ENCODE results near the gene GALNT16. TPM values are rescaled to one million over a fixed set of nuclear protein-coding genes. Genes with fewer than 3 reads are reported as not detected.

GALNT16 gene
- total RNA-seq, 1 experiment from 2014 or later, result 3.8 TPM

DNA sequence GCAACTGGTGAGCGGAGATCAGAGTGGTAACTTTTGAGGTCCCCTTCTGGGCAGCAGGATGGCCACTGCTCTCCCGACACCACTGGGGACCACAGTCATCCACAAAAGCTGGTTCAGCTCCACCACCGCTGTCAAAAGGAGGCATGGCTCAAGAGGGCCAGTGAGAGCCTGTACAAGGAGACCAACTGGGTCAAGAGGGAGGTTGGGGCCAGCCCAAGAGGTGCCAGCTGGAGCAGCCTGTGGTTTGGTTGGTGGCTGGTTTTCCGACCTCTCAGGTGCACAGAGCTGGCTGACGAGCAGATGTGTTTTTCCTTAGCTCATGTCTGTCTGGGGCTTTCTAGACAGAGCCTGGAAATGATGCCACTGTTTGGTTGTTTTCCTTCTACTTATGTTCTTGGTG, 78.0 kb downstream of the GALNT16 start:
- H3K9me3 ChIP-seq, result no peaks in the 10 kb centered on the region
- no peak overlapping the region for H3K4me3 ChIP-seq
- no peaks in the 10 kb centered on the region for H3K36me3 ChIP-seq
- DNase-seq, result no peak
- H3K27me3 ChIP-seq, result no peaks in the 10 kb centered on the region

- Histone ChIP-seq H3K36me3 (no peaks in the 10 kb centered on the region), H3K27me3 (no peaks in the 10 kb centered on the region), H3K9me3 (no peaks in the 10 kb centered on the region), H3K4me3 (no peak overlapping the region)
- no peak for DNase-seq
Observed at GRCh38 chr14:69339426-69339825, 79.5 kb downstream of the GALNT16 start.

DNA sequence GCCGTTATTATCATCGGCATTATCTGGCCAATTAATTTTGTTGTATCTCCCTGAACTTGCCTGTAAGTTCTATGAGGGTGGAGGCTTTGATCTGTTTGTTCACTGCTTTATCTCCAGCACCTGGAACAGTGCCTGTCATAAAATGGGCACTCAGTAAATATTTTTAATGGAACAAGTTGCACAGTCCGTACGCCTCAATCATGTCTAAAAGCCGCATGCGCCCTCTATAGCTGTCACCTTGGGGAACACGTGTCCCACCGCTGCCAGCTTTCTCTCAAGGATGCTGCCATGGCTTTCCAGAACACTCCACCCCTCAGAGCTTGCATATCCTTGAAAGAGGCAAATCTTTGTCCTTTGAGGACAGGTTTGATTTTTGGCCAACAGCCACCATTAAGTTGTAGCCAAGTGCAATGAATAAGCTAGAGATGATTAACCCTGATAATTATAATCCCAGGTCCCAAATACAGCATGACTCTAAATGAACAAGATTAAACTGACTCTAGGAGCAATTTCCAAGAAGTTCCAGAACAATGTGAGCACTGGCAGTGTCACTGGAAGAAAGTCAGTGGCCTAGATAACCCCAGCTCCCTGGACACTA, 83.1 kb downstream of the GALNT16 start:
- Histone ChIP-seq H3K4me3 (no peak overlapping the region), H3K27me3 (no peaks in the 10 kb centered on the region), H3K9me3 (no peaks in the 10 kb centered on the region), H3K36me3 (no peaks in the 10 kb centered on the region)
- DNase-seq, result no peak

DNA sequence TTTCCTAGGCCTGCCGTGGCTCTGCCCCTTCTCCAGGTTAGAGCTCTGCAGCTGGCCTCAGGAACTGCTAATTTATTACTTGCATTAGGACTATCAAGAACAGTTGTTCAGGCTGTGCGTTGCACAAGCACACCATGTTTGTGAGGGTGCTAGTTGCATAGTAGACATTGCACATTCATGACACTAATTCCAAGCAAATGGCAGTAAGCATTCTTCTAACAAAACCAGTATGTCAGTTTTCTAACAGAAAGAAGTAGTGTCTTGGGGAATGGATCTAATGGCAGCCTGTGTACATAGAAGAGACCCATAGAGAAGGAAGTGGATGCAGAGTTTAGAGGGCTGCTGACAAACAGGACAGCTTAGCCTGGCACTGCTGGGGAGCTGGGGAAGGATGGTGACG, 84.2 kb downstream of the GALNT16 start:
- no peaks in the 10 kb centered on the region for H3K36me3 ChIP-seq
- DNase-seq, result no peak
- no peak overlapping the region for H3K4me3 ChIP-seq
- H3K27me3 ChIP-seq, result no peaks in the 10 kb centered on the region
- H3K9me3 ChIP-seq, result no peaks in the 10 kb centered on the region

DNA sequence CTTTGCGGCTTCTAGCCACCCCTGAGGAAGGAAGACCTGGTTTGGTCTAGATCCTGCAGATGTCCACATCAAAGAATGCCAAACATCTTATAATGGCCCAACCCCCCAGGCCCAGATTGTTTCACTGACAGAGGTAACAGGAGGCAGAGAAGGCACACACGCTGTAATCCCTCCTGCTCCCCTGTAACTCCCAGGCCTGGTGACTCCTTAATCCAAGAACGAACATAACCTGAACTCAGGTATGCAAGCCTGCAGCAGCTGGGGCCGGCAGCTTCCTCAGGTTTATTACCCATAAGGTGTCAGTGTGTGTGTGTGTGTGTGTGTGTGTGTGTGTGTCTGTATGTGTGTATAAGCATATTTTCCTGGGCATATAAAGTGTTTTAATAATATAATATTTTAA, 85.4 kb downstream of the GALNT16 start:
- H3K9me3 ChIP-seq, result no peaks in the 10 kb centered on the region
- H3K4me3 ChIP-seq, result no peak overlapping the region
- DNase-seq, result no peak
- no peaks in the 10 kb centered on the region for H3K27me3 ChIP-seq
- no peaks in the 10 kb centered on the region for H3K36me3 ChIP-seq

- H3K4me3 ChIP-seq, result no peak overlapping the region
- no peaks in the 10 kb centered on the region for H3K36me3 ChIP-seq
- peak; percentile 13 for DNase-seq
Observed at GRCh38 chr14:69346710-69347109, 86.8 kb downstream of the GALNT16 start.

GRCh38 chr14:69349091-69349777, 89.3 kb downstream of the GALNT16 start:
- no peak overlapping the region for H3K4me3 ChIP-seq
- H3K9me3 ChIP-seq, result no peaks in the 10 kb centered on the region
- no peaks in the 10 kb centered on the region for H3K36me3 ChIP-seq
- DNase-seq, result no peak
- no peaks in the 10 kb centered on the region for H3K27me3 ChIP-seq

More at GRCh38 chr14:69346710-69347109, 86.8 kb downstream of the GALNT16 start:
- no peaks in the 10 kb centered on the region for H3K27me3 ChIP-seq
- no peaks in the 10 kb centered on the region for H3K9me3 ChIP-seq

- H3K4me3 ChIP-seq, result no peak overlapping the region
- no peaks in the 10 kb centered on the region for H3K36me3 ChIP-seq
- DNase-seq, result no peak
- no peaks in the 10 kb centered on the region for H3K27me3 ChIP-seq
- H3K9me3 ChIP-seq, result no peaks in the 10 kb centered on the region
Observed at GRCh38 chr14:69350892-69351291, 90.9 kb downstream of the GALNT16 start.

- Histone ChIP-seq H3K4me3 (no peak overlapping the region), H3K27me3 (no peaks in the 10 kb centered on the region), H3K9me3 (no peaks in the 10 kb centered on the region), H3K36me3 (no peaks in the 10 kb centered on the region)
- DNase-seq, result no peak
Observed at GRCh38 chr14:69351385-69351784, 91.4 kb downstream of the GALNT16 start.

DNA sequence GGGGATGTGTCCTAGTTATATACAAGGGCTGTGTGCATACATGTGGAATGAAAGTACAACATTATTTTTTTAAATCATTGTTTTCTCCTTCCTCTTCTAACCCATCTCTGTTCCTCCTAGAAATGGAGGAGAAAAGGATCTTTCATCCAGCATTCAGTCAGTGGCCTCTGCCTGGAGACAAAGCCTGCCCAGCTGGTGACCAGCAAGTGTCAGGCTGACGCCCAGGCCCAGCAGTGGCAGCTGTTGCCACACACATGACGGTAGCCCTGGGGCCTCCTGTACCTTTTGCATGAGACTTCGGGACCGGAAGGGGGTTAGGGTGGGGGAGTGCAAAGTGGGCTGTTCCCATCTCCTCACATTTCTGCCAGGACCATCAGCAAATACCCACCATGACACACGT, 92.0 kb downstream of the GALNT16 start:
- Histone ChIP-seq H3K36me3 (no peaks in the 10 kb centered on the region), H3K9me3 (no peaks in the 10 kb centered on the region), H3K4me3 (no peak overlapping the region), H3K27me3 (no peaks in the 10 kb centered on the region)
- DNase-seq, result no peak

DNA sequence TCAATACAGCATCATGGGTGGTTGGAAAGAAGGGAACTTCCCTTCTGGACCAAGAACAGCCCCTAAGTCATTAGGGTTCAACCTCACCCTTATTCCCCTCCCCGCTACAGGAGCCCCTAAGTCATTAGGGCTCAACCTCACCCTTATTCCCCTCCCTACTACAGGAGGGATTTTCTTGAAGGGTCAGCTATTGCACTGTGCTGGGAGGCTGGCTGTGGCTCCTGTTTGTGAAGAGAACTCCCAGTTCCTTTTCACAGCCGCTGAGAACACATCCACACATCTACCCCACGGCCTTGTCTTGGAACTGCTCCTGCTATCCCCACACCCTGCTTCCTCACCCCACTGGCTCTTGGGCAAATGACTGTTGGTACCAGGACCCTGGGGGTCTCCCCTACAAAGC, 93.2 kb downstream of the GALNT16 start:
- H3K36me3 ChIP-seq, result no peaks in the 10 kb centered on the region
- H3K4me3 ChIP-seq, result no peak overlapping the region
- H3K27me3 ChIP-seq, result no peaks in the 10 kb centered on the region
- H3K9me3 ChIP-seq, result no peaks in the 10 kb centered on the region
- DNase-seq, result no peak

DNA sequence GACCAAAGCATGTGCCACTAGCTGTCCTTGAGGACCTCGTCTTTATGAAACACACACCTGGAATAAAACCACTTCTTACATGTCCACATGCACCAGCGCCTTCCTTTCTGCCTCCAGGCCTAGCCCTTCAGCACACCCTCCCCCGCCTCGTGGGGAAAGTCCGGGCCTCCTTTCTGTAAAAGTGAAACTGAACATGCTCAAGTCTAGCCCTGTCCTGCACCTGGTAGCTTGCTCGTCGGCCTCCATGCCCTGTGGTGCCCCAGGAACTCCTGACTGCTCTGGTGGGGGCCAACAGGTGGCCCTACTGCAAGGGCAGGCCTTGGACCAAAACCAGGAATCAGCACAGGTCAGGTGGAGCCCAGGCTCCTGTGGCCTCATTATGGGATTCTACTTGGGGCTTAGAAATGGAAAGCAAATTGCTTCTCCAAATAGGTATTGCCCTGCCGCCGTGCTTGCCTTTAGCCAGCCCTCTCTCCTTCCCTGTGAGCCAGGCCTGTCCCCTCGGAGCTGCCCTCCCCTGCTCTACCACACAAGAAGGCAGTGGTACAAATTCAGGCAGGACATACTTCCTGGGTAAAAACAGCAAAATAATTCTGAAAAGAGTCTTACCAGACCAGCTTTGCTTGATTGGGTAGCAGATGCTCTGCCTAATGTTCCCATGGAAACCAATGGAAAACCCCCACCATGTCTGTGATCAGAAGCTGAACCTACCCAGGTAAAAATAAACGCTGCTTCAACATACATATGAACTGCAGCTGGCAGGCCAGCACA, 94.6 kb downstream of the GALNT16 start:
- DNase-seq, result no peak
- no peaks in the 10 kb centered on the region for H3K27me3 ChIP-seq
- H3K4me3 ChIP-seq, result no peak overlapping the region
- no peaks in the 10 kb centered on the region for H3K36me3 ChIP-seq
- H3K9me3 ChIP-seq, result no peaks in the 10 kb centered on the region

DNA sequence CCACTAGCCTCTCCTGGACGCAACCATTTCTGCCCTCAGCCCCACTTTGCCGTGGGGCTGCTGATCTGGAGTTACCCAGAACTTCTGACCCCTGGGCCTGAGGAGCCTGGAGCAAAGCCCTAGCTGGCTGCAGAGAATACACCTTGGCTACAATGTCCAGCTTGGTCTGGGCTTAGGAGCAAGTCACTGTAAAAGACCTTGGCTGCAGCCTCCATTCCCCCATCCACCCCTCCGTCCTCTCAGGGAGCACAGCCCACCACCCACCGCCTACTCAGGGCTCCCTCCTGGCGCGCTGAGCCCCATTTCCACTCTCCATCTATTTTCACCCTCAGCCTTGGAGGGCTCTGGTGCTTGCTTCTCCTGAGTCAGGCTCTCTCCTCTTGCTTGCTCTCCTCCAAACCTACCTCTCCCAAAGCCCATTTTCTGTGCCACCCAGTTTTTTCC, 95.2 kb downstream of the GALNT16 start:
- Histone ChIP-seq H3K27me3 (no peaks in the 10 kb centered on the region), H3K9me3 (no peaks in the 10 kb centered on the region), H3K4me3 (no peak overlapping the region), H3K36me3 (no peaks in the 10 kb centered on the region)
- DNase-seq, result no peak

DNA sequence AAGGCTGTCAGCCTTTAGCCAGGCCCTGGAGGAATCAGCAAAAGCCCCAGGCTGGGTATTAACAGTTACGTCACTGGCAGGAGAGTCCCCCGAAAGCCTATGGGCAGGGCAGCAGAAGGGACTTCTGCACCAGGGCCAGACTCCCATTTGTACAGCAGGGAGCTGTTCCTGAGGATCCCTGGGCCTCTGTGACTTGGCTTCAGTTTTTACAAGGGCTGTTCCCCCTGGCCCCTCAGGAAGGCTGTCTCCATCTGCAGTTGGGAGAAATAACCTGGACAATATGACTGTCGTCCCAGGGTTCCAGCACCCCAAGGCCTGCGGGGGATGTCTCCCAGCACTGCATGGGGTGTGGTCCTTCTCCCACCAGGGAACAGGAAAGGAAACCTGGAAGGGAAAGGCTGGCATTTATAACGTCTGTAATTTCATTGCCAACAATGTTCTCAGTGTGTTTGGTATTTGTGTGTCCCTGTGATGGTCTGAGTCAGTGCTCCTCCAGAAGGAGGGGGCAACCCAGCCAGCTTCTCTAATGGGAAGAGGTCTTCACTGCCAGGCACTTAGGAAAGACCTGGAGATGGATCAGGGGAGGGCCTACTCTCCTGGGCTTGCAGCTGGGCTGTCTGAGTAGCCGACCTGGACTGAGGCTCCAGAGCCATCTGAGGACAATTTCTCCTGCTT, 95.8 kb downstream of the GALNT16 start:
- no peaks in the 10 kb centered on the region for H3K27me3 ChIP-seq
- no peaks in the 10 kb centered on the region for H3K36me3 ChIP-seq
- no peak overlapping the region for H3K4me3 ChIP-seq
- DNase-seq, result peak; percentile 91
- H3K9me3 ChIP-seq, result no peaks in the 10 kb centered on the region

DNA sequence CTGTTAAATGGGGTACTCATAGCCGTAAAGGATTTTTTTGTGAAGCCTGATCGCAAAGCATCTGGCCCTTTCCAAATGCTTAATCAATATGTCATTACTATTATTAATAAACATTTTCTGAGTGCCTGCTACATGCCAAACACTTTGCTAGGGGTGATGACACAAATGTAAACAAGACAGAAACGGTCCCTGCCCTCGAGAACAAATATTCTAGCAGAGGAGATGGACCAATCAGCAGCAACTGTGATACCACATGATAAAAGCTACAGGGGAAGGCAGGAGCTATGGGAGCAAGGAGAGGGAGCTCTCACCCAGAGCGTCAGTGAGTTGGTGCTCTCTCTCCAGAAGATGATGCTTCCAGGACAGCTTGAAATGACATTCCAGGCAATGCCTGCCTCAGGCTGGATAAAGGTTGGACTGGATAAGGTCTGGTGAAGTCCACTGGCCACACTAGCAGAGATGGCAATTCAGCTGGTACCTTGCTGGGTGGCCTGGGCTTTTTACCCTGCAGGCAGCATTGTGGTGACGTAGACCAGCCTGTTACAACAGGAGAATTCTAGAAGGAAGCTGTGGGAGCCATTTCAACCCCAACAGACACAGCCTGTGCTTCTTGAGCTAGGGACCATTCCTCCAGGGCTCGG, 97.1 kb downstream of the GALNT16 start:
- Histone ChIP-seq H3K4me3 (no peak overlapping the region), H3K9me3 (no peaks in the 10 kb centered on the region), H3K36me3 (no peaks in the 10 kb centered on the region), H3K27me3 (no peaks in the 10 kb centered on the region)
- no peak for DNase-seq

DNA sequence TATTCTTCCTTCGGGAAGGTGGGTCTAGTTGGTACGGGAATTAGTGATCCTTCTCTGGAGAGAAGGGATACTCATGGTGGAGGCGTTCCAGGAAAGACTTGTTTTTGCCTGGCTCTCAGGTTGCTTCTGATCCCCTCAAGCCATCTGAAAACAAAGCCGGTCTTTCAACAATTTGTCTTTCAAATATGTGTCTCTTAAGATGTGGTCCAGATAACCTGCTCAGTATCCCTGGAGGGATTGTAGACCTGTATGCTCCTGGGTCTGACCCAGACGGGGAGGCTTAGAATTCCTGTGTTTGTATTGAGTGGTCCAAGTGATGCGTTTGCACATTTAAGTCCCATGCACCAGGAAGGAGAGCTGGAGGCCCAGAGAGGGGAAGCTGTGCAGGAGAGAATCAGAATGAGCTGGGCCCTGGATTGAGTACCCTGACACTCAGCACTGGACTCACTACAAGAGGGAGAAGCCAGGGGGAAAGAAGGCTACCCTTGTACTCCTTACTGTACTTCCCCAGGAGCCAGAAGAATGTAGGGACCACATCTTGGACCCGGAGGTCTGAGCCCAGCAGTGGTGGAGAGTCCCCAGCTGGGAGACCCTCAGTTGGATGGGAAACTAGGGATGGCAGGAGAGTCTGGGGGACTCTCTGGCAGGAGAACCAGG, 97.7 kb downstream of the GALNT16 start:
- no peak for DNase-seq
- Histone ChIP-seq H3K36me3 (no peaks in the 10 kb centered on the region), H3K4me3 (no peak overlapping the region), H3K9me3 (no peaks in the 10 kb centered on the region), H3K27me3 (no peaks in the 10 kb centered on the region)

Measured in MG63 (cell line).